Mesodermal cell (in vitro differentiated cells): ENCODE results near the gene ZNF511.

Experiments used
- H3K27ac ChIP-seq: 2 replicates; pipeline ENCODE4 v1.7.0; 2013; ENCODE audit warnings: mild to moderate bottlenecking, low read depth, low read length, moderate library complexity; ENCODE audit not compliant: severe bottlenecking
- H3K36me3 ChIP-seq: 2 replicates; pipeline ENCODE4 v1.7.1; 2013; ENCODE audit warnings: mild to moderate bottlenecking, low read length, moderate library complexity; ENCODE audit not compliant: control insufficient read depth, insufficient read depth
- H3K4me1 ChIP-seq: one replicate; pipeline ENCODE4 v1.7.1; 2013; ENCODE audit warnings: mild to moderate bottlenecking, low read length; ENCODE audit not compliant: insufficient read depth, control insufficient read depth, poor library complexity, severe bottlenecking
- H3K4me3 ChIP-seq: 2 replicates; pipeline ENCODE4 v1.7.0; 2013; ENCODE audit warnings: low read length, control low read depth, mild to moderate bottlenecking; ENCODE audit not compliant: insufficient read depth, poor library complexity, severe bottlenecking; ENCODE audit errors: extremely low read depth
- H3K9me3 ChIP-seq: 2 replicates; pipeline ENCODE4 v1.7.1; 2013; ENCODE audit warnings: mild to moderate bottlenecking, low read length, moderate library complexity; ENCODE audit not compliant: control insufficient read depth
- WGBS, 2 experiments: methylation state at CpG; one replicate each; pipeline ENCODE4 v1.1.5; 2013; ENCODE audit warnings: missing lambda C conversion rate in 2 of 2; ENCODE audit not compliant: insufficient coverage in 2 of 2; 5-methylcytosine and 5-hydroxymethylcytosine counted together

The ZNF511 gene

DNA sequence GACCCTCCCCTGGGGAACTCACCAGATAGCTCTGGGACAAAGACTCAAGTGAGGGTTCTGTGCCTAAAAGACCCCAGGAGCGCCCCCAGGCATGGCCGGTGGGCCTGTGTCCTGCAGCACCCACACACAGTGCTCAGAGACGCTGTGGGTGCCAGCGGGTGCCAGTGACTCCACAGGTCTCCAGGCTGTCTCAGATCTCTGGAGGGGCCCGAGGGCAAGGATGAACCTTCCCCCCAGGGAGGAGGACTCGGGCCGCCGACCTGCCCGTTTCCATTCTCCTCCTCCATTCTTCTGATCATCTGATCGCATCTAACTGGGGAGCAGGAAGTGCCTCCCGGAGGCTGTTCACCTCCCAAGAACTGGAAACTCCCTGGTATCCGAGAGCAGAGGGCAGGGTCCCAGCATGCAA lies 33.0 kb upstream of the ZNF511 start:
- WGBS, 2 experiments = 43 to 45% methylated on average over 7 to 10 of the region's 12 CpGs
- Histone ChIP-seq H3K4me1 (peaks cover 46% of the 10 kb centered on the region), H3K4me3 (no peak overlapping the region), H3K27ac (no peak overlapping the region), H3K36me3 (peaks cover 11% of the 10 kb centered on the region), H3K9me3 (no peaks in the 10 kb centered on the region)

- Histone ChIP-seq H3K27ac (no peak overlapping the region), H3K4me1 (peaks cover 46% of the 10 kb centered on the region), H3K9me3 (no peaks in the 10 kb centered on the region), H3K36me3 (peaks cover 11% of the 10 kb centered on the region), H3K4me3 (no peak overlapping the region)
- 60 to 62% methylated on average over 2 to 3 of the region's 6 CpGs for WGBS, 2 experiments
Observed at GRCh38 chr10:133276100-133276434, 32.6 kb upstream of the ZNF511 start.

DNA sequence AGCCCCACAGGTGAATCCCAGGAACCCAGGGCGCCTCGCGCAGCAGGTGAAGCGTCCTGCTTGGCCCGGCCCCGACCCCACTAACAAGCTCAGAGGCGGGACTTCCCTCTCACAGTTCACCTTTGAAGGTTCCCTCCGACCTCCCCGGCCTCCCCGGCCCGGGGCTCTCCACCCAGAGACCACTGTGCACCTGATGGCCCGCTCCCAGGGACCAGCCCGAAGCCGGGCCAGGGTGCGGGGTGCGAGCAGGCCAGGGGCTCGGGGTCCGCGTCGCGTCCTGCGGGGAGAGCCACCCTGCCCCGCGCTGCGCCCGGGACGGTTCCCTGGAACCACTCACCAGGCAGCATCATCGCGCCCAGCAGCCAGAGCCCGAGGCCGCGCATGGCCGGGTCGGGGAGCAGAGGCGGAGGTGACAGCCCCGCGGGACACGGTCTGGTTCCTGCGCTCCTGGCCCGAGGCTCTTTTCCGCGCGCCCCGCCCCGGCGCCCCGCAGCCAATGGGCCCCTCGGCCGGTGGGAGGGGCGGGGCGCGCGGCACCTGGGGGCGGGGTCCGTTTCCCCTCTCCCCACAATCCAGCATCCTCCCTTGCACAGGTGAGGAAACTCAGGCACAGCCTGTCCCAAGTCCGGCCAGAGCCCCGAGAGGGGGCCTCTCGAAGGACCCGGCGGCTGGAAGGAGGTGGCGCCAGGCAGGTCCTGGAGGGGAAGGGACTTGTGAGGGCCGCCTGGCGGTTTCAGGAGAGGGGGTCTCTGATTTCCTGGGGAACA lies 32.1 kb upstream of the ZNF511 start, which contains the start of gene ADAM8:
Gene ADAM8 (minus strand): TSS at position 434 of the 767 bp plus-strand sequence. CDS start 51 bp downstream, at position 383.
- Histone ChIP-seq H3K9me3 (no peaks in the 10 kb centered on the region), H3K27ac (no peak within 1 kb of the TSS), H3K4me1 (peaks cover 46% of the 10 kb centered on the region), H3K4me3 (no peak within 1 kb of the TSS), H3K36me3 (peaks cover 13% of the 10 kb centered on the region)
- WGBS, 2 experiments = 16 to 17% methylated on average over 32 to 57 of the region's 63 CpGs

DNA sequence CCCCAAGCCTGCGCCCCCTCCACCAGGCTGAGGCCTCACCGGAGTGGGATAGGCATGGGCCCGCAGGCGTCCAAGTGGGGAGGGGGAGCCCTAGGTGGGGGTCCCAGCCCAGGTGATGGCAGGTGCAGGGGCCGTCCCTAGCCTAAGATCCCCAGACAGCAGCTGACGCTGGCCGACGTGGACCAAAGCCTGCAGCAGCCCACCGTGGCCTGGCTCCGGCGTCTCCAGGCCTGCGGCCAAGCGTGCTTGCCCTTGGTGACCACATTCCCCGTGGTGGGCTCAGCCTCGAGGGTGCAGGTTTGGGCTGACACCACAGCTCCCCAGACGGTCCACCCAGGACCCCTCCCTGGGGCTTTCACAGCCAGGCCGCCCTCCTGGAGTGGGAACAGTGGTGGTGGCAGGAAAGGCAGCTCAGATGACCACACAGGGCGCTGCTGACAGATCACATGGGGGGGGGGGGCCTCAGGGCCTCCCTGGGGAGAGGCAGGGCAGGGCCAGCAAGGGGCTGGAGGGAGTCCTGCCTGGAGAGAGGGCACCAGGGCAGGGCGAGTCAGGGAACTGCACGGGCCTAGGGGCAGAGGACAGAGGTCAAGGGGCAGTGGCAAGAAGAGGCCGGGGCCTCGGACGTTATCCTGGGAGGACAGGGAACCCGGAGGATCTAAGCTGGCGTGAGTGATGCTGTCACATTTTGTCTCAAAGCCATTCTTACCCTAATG lies 31.3 kb upstream of the ZNF511 start:
- no peak overlapping the region for H3K27ac ChIP-seq
- WGBS, 2 experiments = 91 to 92% methylated on average over 19 to 20 of the region's 25 CpGs
- no peak overlapping the region for H3K4me3 ChIP-seq
- H3K9me3 ChIP-seq = no peaks in the 10 kb centered on the region
- H3K4me1 ChIP-seq = peaks cover 46% of the 10 kb centered on the region
- peaks cover 17% of the 10 kb centered on the region for H3K36me3 ChIP-seq

DNA sequence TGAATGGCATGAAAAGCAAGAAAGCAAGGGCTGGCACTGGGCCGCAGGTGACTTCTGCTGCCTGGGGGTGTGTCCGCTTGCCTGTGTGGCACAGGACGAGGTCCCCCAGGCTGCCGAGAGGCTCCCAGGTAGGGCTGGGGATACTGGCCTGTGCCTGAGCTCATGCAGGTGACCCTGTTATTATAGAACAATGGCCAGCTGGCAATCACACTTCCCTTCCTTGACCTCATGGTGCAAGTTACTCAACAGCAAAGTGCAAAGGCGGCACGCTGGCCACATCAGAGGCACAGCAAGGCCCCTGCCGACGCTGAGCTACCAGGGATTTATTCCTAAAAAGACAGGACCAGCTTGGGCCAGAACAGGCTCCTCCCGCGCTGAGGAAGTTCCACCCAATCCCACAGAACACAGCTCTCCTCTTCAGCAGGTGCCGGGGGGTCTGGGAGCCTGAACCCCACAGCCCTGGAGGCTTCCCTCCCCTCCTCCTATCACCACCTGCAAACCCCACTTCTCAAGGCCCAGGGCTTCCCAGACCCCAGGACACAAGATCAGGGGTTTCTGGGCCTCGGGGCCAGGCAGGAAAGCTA lies 30.6 kb upstream of the ZNF511 start:
- 92 to 94% methylated on average over 10 to 11 of the region's 12 CpGs for WGBS, 2 experiments
- Histone ChIP-seq H3K4me1 (peaks cover 46% of the 10 kb centered on the region), H3K27ac (no peak overlapping the region), H3K4me3 (no peak overlapping the region), H3K9me3 (no peaks in the 10 kb centered on the region), H3K36me3 (peaks cover 23% of the 10 kb centered on the region)

- no peaks in the 10 kb centered on the region for H3K9me3 ChIP-seq
- 88 to 90% methylated on average over 16 to 17 of the region's 19 CpGs for WGBS, 2 experiments
- H3K4me1 ChIP-seq = peaks cover 46% of the 10 kb centered on the region
- H3K27ac ChIP-seq = no peak overlapping the region
- no peak overlapping the region for H3K4me3 ChIP-seq
- H3K36me3 ChIP-seq = peaks cover 29% of the 10 kb centered on the region
Observed at GRCh38 chr10:133278577-133279265, 30.0 kb upstream of the ZNF511 start.

- H3K9me3 ChIP-seq = no peaks in the 10 kb centered on the region
- peaks cover 46% of the 10 kb centered on the region for H3K4me1 ChIP-seq
- H3K36me3 ChIP-seq = peaks cover 38% of the 10 kb centered on the region
- 95 to 96% methylated on average over 21 to 22 of the region's 24 CpGs for WGBS, 2 experiments
- no peak overlapping the region for H3K4me3 ChIP-seq
- peak overlapping the region; percentile 6 for H3K27ac ChIP-seq
Observed at GRCh38 chr10:133279326-133280226, 29.1 kb upstream of the ZNF511 start.

DNA sequence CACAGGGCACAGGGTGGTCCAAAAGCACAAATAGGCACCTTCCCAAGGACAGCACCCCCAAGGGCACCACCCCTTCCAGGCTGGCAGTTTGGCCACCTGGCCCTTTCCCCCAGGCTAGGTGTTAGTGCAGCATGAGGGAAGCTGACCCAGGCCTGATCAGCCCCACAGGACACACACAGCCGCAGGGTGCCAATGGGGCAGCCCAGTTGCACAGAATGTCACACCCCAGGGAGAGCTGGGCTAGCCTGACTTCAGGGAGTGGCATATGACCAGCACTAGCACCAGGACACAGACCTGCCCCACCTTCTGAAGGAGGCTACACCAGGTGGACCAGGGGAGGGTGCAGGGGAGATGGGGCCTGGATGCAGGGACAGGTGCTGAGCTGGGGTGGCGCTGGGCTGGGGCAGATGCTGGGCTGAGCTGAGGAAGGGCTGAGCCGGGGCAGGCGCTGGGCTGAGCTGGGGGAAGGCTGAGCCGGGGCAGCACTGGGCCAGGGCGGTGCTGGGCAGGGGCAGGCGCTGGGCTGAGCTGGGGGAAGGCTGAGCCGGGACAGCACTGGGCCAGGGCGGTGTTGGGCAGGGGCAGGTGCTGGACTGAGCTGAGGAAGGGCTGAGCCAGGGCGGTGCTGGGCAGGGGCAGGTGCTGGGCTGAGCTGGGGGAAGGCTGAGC lies 28.2 kb upstream of the ZNF511 start:
- 90 to 97% methylated on average over 9 to 10 of the region's 10 CpGs for WGBS, 2 experiments
- Histone ChIP-seq H3K9me3 (no peaks in the 10 kb centered on the region), H3K4me1 (peaks cover 37% of the 10 kb centered on the region), H3K4me3 (no peak overlapping the region), H3K27ac (no peak overlapping the region), H3K36me3 (peaks cover 45% of the 10 kb centered on the region)

DNA sequence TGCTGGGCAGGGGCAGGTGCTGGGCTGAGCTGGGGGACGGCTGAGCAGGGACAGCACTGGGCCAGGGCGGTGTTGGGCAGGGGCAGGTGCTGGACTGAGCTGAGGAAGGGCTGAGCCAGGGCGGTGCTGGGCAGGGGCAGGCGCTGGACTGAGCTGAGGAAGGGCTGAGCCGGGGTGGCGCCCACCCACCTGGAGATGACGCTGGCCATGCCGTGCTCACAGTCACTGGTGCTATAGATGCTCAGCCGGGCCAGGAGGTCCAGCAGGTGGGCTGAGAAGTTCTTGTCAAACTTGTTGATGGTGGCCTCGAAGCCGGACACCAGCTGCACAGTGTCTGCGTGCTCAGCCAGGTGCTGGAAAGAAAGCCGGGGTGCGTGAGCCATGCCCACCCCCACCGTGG lies 27.6 kb upstream of the ZNF511 start:
- H3K36me3 ChIP-seq = peaks cover 49% of the 10 kb centered on the region
- H3K4me1 ChIP-seq = peaks cover 34% of the 10 kb centered on the region
- H3K9me3 ChIP-seq = no peaks in the 10 kb centered on the region
- 95 to 97% methylated on average over 10 to 13 of the region's 15 CpGs for WGBS, 2 experiments
- H3K4me3 ChIP-seq = no peak overlapping the region
- no peak overlapping the region for H3K27ac ChIP-seq
